GM12864 (cell line): ENCODE results near the gene GLB1L.

Experiments
- DNase-seq: peaks from one replicate; pipeline ENCODE4 v3.0.0-alpha.2; 2011; ENCODE audit warnings: low read depth
- H3K4me3 ChIP-seq: 2 replicates; pipeline ENCODE4 v1.5.1; 2011; ENCODE audit warnings: mild to moderate bottlenecking, low read depth, low read length, control low read depth
- TF ChIP-seq, protein P1 (sequence below): IDR thresholded peaks from 2 replicates; pipeline ENCODE4 v1.5.1; 2011; ENCODE audit warnings: low read depth, mild to moderate bottlenecking, moderate library complexity, low read length, control low read depth, inconsistent platforms; ENCODE audit errors: missing control alignments

GLB1L gene

DNA sequence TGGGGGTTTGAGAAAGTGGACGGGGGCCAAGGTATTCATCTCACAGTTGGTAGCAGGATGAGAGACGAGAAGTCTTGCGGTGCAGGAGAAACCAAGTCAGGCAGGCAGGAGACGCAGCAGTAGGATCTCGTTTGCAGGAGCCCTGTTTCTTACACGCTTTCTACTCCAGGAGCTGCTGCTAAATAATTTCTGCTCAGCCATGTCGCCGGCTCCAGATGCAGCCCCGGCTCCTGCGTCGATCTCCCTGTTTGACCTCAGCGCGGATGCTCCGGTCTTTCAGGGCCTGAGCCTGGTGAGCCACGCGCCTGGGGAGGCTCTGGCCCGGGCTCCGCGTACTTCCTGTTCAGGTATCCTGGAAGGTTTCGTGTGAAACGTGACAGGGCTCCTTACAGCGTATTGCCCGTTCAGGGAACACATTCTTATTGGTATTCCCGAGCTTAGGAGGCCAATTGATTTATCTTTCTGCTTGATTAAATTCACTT lies 15.1 kb downstream of the GLB1L start:
- TF ChIP-seq, protein P1, sequence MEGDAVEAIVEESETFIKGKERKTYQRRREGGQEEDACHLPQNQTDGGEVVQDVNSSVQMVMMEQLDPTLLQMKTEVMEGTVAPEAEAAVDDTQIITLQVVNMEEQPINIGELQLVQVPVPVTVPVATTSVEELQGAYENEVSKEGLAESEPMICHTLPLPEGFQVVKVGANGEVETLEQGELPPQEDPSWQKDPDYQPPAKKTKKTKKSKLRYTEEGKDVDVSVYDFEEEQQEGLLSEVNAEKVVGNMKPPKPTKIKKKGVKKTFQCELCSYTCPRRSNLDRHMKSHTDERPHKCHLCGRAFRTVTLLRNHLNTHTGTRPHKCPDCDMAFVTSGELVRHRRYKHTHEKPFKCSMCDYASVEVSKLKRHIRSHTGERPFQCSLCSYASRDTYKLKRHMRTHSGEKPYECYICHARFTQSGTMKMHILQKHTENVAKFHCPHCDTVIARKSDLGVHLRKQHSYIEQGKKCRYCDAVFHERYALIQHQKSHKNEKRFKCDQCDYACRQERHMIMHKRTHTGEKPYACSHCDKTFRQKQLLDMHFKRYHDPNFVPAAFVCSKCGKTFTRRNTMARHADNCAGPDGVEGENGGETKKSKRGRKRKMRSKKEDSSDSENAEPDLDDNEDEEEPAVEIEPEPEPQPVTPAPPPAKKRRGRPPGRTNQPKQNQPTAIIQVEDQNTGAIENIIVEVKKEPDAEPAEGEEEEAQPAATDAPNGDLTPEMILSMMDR: no peak
- DNase-seq: no peak
- H3K4me3 ChIP-seq: peak overlapping the region; percentile 80

DNA sequence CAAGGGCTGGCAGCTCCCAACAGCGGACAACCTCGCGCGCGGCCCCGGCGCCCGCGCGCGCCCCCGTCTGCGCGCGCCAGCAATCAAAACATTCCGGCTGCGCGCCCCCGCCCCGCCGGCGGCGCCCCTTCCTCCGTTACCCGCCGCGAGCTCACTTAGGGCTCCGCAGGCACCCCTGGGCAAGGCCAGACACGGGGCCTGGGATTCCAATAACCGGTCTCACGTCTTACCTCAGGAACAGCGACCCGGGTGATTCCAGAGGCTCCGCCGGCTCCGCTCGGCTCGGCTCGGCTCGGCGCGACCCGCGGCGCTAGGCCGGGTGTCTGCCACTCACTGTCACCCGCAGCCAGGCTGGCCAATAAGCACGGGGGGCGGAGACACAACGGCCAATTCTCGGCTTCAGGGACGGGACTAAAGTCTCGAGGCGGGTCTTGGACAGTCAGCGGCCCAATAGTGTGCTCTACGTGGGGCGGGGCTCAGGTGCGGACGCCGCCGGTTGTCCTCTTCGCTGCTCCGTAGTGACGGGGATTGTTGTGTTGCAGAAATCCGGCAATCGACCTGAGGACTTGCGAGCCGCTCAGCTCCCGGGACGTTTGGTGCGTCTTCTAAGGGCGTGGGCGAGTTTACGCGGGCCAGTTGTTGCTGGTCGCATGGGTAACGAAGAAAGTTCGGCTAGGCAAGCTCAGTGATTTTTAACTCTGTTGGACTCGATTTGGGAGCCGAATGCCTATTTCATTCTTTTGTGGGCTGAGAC lies 15.8 kb downstream of the GLB1L start, which contains the start of the genes ANKZF1 and ATG9A:
Gene ANKZF1 (plus strand): TSS at position 502 of the 754 bp plus-strand sequence. CDS start 452 bp downstream, outside the sequence.
Gene ATG9A (minus strand): TSS at position 332 of the 754 bp plus-strand sequence. CDS start 1,612 bp downstream, outside the sequence.
- peak; percentile 94 for DNase-seq
- TF ChIP-seq, protein P1: no peak

DNA sequence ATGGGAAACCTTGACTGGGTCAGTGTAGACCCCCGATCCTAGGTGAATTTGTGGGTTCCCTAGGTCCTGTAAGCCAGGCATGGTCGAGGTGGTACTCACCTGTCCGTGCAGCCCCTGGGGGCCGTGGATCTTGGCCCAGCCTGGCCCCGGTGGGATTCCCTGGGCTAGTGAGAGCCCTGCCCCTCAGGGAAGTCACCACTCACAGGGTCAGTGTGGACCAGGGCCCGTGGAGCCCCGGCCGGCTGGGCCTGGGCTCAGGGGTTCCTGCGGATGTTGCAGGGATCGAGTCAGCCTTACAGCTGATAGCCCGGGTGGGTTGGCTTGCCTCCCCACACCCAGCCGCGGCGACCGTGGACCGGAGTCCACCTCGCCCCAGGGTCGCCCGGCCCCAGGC lies 16.3 kb downstream of the GLB1L start:
- peak overlapping the region; percentile 80 for H3K4me3 ChIP-seq
- TF ChIP-seq, protein P1: no peak
- no peak for DNase-seq

More for the DNA sequence above, 15.8 kb downstream of the GLB1L start, which contains the start of the genes ANKZF1 and ATG9A:
- H3K4me3 ChIP-seq: peak within 1 kb of the TSS; percentile 80

DNA sequence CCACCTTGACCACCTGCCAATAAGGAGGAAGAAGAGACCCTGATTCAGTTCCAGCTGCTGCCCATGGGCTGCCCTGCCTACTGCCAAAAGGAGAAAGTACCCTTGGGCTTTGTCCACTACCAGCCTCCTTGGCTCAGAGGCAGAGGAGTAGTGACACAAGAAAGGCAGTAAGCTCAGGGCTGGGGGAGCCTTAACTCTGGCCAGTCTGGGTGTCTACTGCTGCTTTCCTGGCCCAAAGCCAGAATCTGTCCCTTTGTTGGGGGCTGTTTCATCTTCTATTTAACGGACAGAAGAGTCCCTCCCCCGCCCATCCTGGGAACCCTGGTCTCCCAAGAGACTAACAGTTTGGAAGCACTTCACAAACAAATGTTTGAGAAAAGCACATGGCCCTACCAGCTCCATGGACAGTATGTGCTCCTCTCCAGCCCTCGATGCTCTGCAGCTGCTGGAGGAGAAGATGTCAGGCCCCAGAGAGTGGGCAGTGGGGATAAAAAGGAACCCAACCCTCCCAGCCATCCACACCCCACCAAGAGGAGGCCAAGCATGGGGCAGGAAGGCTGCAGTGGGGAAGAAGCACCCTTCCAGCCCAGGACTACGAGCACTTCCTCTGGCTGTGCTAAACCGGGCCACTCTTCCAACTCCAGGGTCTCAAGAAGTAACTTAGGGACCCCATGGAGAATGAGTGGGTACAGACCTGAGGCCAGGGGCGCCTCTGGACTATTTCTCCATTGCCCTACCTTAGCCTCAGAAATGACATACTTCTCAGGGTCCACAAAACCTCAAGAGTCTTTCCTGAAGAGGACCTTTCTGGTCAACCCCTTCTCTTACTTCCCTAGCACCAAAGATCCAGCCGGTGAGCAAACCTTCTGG lies 17.0 kb downstream of the GLB1L start:
- TF ChIP-seq, protein P1: no peak
- peak overlapping the region; percentile 80 for H3K4me3 ChIP-seq
- DNase-seq: no peak

DNA sequence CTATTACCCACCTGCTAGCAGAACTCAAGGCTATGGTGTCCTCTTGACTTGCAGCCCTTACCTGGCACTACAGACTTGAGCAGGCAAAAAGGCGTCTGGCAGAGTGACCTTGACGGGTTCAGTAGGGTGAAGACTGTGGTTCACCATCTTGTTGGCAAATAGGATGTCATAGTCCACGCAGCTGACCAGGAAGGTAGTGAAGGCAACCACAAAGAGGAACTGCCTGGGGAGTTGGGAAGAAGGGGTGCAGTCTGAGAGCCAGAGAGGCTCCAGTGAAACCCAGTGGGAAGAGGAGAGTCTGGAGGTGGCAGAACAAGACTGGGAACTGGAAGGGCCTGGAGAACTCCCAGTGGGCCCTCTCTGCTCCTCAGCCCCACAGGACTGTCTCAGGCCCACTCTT lies 19.9 kb downstream of the GLB1L start:
- DNase-seq: no peak
- no peak overlapping the region for H3K4me3 ChIP-seq
- TF ChIP-seq, protein P1: no peak

DNA sequence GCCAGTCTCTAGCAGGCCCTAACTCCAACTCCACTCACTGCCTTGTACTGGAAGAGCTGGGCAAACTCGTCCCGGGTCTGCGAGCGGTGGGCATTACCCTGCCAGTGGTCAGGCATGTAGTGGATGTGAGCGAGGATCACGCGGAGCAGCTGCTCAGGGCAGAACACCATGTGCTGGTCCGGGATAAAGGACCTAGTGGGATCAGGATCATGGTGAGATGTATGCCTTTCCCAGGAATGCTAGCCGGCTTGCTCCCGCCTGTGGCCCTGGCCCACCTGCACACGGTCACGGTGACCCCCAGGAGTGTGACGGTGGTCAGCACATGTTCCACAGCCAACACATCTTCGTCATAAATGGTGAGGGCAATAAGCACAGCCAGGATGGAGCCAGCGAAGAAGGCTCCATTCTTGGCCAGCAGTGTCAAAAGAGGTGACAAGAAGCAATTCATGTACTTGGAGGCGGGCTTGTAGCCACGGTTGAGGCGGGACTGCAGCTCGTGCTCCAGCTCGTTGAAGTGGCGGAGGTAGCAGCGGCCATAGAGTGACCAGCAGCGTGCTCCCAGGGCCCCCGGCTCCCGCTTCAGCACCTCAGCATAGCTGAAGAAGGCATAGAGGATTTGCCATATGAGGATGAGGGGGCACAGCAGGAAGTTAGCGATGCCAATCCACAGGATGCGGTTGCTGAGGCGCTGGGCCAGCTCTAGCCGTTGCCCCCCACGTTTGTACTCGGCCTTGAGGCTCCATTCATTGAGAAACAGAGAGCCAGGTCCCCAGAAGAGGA lies 21.2 kb downstream of the GLB1L start:
- TF ChIP-seq, protein P1: no peak
- no peak for DNase-seq
- no peak overlapping the region for H3K4me3 ChIP-seq
